ENCODE data around the gene FIBCD1. TPM values are rescaled to one million over a fixed set of nuclear protein-coding genes. Genes with fewer than 3 reads are reported as not detected.
A peak's percentile ranks its signal among the peaks of the same experiment; 100 is the strongest.

The FIBCD1 gene
- total and polyA plus RNA-seq, 8 donors = 0.64 to 11.4 (median 1.6) TPM

DNA sequence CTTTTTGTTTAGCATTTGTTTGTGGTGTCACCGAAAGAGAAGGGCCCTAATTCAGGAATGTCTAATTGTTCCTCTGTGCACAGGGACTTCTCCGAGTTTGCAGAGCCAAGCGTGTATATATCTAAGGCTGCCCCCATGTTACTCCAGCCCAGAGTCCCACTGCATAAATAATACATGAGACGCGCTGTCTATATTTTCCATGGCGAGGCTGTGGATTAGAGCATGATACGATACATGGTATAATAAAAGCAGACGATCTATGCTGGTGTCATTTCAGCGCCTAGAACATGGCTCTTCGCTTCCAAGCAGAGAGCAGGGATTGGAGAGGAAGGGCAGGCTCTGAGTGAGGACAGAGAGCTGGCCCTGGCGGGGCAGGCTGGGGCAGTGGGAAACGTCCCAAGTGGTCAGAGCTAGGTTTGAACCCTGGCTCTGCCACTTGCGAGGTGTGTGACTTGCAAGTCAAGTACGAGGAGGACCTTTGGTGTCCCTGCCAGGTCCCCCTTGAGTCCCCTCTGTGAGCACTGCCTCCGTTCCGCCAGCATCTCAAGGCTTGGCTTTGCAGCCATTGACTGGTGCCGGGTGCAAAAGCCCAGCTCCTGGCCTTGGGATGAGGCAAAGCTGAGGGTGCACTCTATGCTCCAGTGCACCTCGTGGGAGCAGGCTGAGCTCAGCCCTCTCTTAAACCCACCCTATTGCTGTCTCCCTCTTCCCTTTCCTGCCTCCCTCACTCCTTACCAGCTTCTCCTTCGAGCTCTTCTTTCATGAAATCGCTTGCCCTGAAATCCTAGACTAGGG is 40.7 kb upstream of the FIBCD1 start:
- Histone ChIP-seq H3K36me3 (no peaks in the 10 kb centered on the region), H3K4me1 (no peaks in the 10 kb centered on the region), H3K9me3 (no peaks in the 10 kb centered on the region), H3K4me3 (no peak overlapping the region), H3K27ac (no peak overlapping the region), H3K27me3 (peaks cover 0 to 59% of the 10 kb centered on the region in 2 donors)
- TF ChIP-seq, protein P1, sequence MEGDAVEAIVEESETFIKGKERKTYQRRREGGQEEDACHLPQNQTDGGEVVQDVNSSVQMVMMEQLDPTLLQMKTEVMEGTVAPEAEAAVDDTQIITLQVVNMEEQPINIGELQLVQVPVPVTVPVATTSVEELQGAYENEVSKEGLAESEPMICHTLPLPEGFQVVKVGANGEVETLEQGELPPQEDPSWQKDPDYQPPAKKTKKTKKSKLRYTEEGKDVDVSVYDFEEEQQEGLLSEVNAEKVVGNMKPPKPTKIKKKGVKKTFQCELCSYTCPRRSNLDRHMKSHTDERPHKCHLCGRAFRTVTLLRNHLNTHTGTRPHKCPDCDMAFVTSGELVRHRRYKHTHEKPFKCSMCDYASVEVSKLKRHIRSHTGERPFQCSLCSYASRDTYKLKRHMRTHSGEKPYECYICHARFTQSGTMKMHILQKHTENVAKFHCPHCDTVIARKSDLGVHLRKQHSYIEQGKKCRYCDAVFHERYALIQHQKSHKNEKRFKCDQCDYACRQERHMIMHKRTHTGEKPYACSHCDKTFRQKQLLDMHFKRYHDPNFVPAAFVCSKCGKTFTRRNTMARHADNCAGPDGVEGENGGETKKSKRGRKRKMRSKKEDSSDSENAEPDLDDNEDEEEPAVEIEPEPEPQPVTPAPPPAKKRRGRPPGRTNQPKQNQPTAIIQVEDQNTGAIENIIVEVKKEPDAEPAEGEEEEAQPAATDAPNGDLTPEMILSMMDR (IDR thresholded peaks at IDR 0.05) = no peak
- ATAC-seq (no peak), DNase-seq (peak in 1 of 4 donors; percentile 42)
- intact Hi-C loops (cut with DNase I) = no loop called here

DNA sequence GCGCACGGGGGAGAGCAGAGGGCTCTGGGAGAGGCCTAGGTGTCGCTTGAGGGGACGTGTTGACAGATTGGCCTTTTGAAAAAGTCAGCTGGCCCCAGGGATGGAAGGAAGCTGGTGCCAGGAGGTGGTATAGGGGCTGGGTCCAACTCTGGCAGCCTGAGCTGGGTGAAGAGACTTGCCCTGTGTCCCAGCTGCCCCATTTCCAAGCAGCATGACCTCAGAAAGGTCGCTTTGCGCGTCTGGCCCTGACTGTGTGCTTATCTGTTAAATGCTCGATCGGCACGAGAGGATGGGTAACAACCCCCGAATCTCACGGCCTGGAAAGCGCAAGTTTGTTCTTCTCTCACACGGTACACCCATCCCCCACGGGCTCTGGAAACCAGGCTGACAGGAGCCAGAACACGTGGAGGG is 38.8 kb upstream of the FIBCD1 start:
- Histone ChIP-seq H3K9me3 (no peaks in the 10 kb centered on the region), H3K4me3 (no peak overlapping the region), H3K36me3 (no peaks in the 10 kb centered on the region), H3K27me3 (peaks cover 0 to 79% of the 10 kb centered on the region in 2 donors), H3K27ac (no peak overlapping the region), H3K4me1 (no peaks in the 10 kb centered on the region)
- TF ChIP-seq, protein P1 (IDR thresholded peaks at IDR 0.05) = no peak
- intact Hi-C loops (cut with DNase I) = no loop called here
- ATAC-seq = no peak
- peak in 1 of 4 donors; percentile 24 for DNase-seq

DNA sequence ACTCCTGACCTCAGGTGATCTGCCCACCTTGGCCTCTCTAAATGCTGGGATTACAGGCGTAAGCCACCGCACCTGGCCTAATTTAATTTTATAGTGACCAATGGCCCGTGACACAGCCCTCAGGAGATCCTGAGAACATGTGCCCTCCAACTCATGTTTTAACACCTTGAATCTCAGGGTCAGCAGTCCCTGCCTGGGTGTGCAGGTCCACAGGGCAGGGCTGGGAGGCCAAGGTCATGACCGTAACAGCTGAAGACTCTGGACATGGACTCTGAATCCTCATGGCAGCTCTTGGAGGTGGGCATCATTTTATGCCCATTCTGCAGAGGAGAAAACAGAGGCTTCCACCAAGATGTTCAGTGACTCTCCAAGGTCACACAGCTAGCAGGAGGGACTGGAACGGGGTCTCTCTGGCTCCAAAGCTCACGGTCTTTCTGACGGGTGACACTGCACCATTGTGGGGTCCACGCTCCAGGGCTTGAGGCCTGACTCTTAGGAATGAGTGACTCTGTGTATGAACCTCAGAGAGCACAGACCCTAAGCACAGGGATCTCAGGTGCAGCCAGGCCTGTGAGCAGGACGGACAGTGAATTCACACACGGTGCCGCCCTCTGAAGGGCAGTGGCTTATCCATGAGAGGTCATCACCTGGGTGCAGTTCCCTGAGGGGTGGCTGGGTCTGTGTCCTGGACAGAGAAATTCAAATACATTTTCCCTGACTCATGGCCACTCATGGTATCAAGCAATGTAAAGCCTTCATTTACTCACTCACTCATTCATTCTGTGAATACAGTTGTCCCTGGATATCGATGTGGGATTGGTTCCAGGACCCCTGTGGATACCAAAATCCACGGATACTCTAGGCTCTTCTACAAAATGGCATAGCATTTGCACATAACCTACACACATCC is 37.1 kb upstream of the FIBCD1 start:
- ATAC-seq = no peak
- intact Hi-C loops (cut with DNase I) = no loop called here
- DNase-seq = peak in 1 of 4 donors; percentile 39

DNA sequence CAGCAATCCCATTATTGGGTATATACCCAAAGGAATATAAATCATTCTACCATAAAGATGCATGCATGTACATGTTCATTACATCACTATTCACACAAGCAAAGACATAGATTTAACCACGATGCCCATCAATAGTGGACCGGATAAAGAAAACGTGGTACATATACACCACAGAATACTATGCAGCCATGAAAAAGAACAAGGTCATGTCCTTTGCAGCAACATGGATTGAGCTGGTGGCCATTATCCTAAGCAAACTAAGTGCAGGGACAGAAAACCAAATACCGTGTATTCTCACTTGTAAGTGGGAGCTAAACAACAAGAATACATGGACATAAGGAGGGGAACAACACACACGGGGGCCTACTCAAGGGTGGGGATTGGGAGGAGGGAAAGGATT is 36.1 kb upstream of the FIBCD1 start:
- intact Hi-C loops (cut with DNase I) = no loop called here
- Histone ChIP-seq H3K27ac (no peak overlapping the region), H3K9me3 (no peaks in the 10 kb centered on the region), H3K36me3 (no peaks in the 10 kb centered on the region), H3K4me1 (no peaks in the 10 kb centered on the region), H3K27me3 (peaks cover 0 to 61% of the 10 kb centered on the region in 2 donors), H3K4me3 (no peak overlapping the region)
- ATAC-seq = no peak
- TF ChIP-seq, protein P1 (IDR thresholded peaks at IDR 0.05) = no peak
- DNase-seq = no peak

More for the DNA sequence above, 37.1 kb upstream of the FIBCD1 start:
- Histone ChIP-seq H3K27ac (no peak overlapping the region), H3K9me3 (no peaks in the 10 kb centered on the region), H3K27me3 (peaks cover 0 to 72% of the 10 kb centered on the region in 2 donors), H3K4me3 (no peak overlapping the region), H3K4me1 (no peaks in the 10 kb centered on the region), H3K36me3 (no peaks in the 10 kb centered on the region)
- TF ChIP-seq, protein P1 (IDR thresholded peaks at IDR 0.05) = no peak

DNA sequence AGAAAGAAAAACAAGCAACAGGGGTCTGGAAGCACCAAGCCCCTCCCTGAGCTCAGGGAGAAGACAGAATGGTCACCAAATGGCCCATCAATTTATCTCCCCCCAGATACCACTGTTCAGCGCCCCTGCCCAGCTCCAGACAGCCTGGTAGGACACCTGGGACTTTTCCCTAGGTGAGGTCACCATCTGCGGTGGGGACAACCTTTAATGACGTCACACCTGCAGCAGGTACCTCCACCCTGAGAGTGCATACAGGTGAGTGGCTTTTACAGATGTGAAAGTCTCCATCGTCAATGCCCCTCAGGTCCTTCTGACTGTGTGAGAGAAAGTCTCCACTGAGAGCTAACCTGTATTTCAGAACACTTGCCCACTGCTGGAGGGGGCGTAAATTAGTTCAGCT is 35.6 kb upstream of the FIBCD1 start:
- Histone ChIP-seq H3K4me3 (no peak overlapping the region), H3K9me3 (no peaks in the 10 kb centered on the region), H3K27ac (no peak overlapping the region), H3K4me1 (no peaks in the 10 kb centered on the region), H3K36me3 (no peaks in the 10 kb centered on the region), H3K27me3 (peaks cover 0 to 57% of the 10 kb centered on the region in 2 donors)
- TF ChIP-seq, protein P1 (IDR thresholded peaks at IDR 0.05) = no peak
- no peak for ATAC-seq
- DNase-seq = no peak
- intact Hi-C loops (cut with DNase I) = no loop called here
